CD14-positive monocyte (primary cell): Measurements from ENCODE around the gene LSM5. TPM values are rescaled to one million over a fixed set of nuclear protein-coding genes. Genes with fewer than 3 reads are reported as not detected.

Source experiments
- DNase-seq, 3 donors: peaks; one replicate each; pipeline ENCODE4 v3.0.0-alpha.2; 2011 to 2022
- H2AFZ ChIP-seq: 2 replicates; pipeline ENCODE4 v1.6.0; 2012; ENCODE audit warnings: mild to moderate bottlenecking, low read depth, low read length, inconsistent platforms; ENCODE audit not compliant: insufficient read depth, poor library complexity, severe bottlenecking
- H3K27ac ChIP-seq, 2 donors: 1 replicate in 1 of 2; 2 replicates in 1 of 2; pipeline ENCODE4 v1.5.1; 2012 to 2013; ENCODE audit warnings: low read length in 2 of 2, control low read depth in 1 of 2, inconsistent platforms in 1 of 2, low read depth in 1 of 2, mild to moderate bottlenecking in 1 of 2
- H3K27me3 ChIP-seq, 2 donors: one replicate each; pipeline versions ENCODE4 v1.6.0 to v1.6.1; 2011 to 2013; ENCODE audit warnings: low read length in 2 of 2; ENCODE audit not compliant: control insufficient read depth in 2 of 2, insufficient read depth in 2 of 2
- H3K36me3 ChIP-seq, 2 donors: replicated peaks in 1 of 2; 1 replicate in 1 of 2; 2 replicates in 1 of 2; pipeline versions ENCODE4 v1.5.1 to v1.6.1; 2012 to 2013; ENCODE audit warnings: low read length in 2 of 2, control low read depth in 1 of 2, inconsistent platforms in 1 of 2, mild to moderate bottlenecking in 1 of 2; ENCODE audit not compliant: insufficient read depth in 2 of 2, control insufficient read depth in 1 of 2
- H3K4me1 ChIP-seq, 2 donors: 1 replicate in 1 of 2; 2 replicates in 1 of 2; pipeline versions ENCODE4 v1.5.1 to v1.6.1; 2012 to 2013; ENCODE audit warnings: low read length in 2 of 2, control low read depth in 1 of 2, inconsistent platforms in 1 of 2, mild to moderate bottlenecking in 1 of 2, moderate library complexity in 1 of 2; ENCODE audit not compliant: insufficient read depth in 2 of 2, control insufficient read depth in 1 of 2
- H3K4me2 ChIP-seq: replicated peaks from 2 replicates; pipeline ENCODE3; 2012; ENCODE audit warnings: low read length, moderate library complexity, mild to moderate bottlenecking; ENCODE audit not compliant: poor library complexity, severe bottlenecking; ENCODE audit errors: extremely low read depth
- H3K4me3 ChIP-seq, 3 experiments: fragments of 200-600 bp in 1 of 3; sonication (generic) in 1 of 3; replicated peaks in 1 of 3; 1 replicate in 2 of 3; 2 replicates in 1 of 3; pipeline ENCODE4 v1.5.1; 2011 to 2013; ENCODE audit warnings: low read length in 3 of 3, mild to moderate bottlenecking in 3 of 3, control low read depth in 2 of 3, low read depth in 2 of 3, inconsistent platforms in 1 of 3, moderate library complexity in 1 of 3
- H3K79me2 ChIP-seq: 2 replicates; pipeline ENCODE4 v1.6.0; 2012; ENCODE audit warnings: mild to moderate bottlenecking, control low read depth, inconsistent platforms, low read length, moderate library complexity; ENCODE audit not compliant: insufficient read depth
- H3K9ac ChIP-seq: 2 replicates; pipeline ENCODE4 v1.6.0; 2017; ENCODE audit warnings: low read length, mild to moderate bottlenecking; ENCODE audit not compliant: insufficient read depth, poor library complexity, severe bottlenecking
- H3K9me3 ChIP-seq, 2 donors: replicated peaks in 1 of 2; 1 replicate in 1 of 2; 2 replicates in 1 of 2; pipeline versions ENCODE4 v1.5.1 to v1.6.1; 2012 to 2013; ENCODE audit warnings: low read length in 2 of 2, control low read depth in 1 of 2; ENCODE audit not compliant: control insufficient read depth in 1 of 2, insufficient read depth in 1 of 2
- H4K20me1 ChIP-seq: 2 replicates; pipeline ENCODE4 v1.6.0; 2012; ENCODE audit warnings: mild to moderate bottlenecking, low read length, control low read depth, moderate library complexity; ENCODE audit not compliant: insufficient read depth
- H3K27ac Mint-ChIP-seq, 7 donors: one replicate each; pipeline ENCODE4 v1.8.0; 2020; ENCODE audit warnings: mild to moderate bottlenecking in 7 of 7, mixed read lengths in 7 of 7, moderate library complexity in 6 of 7, inconsistent platforms in 2 of 7
- H3K27me3 Mint-ChIP-seq, 3 donors: one replicate each; pipeline ENCODE4 v1.8.0; 2021 to 2022; ENCODE audit warnings: low read depth in 3 of 3, mild to moderate bottlenecking in 3 of 3, mixed read lengths in 3 of 3, moderate library complexity in 3 of 3, inconsistent platforms in 1 of 3
- H3K36me3 Mint-ChIP-seq, 2 donors: one replicate each; pipeline ENCODE4 v1.8.0; 2020; ENCODE audit warnings: mixed read lengths in 2 of 2, inconsistent platforms in 1 of 2, mild to moderate bottlenecking in 1 of 2
- H3K4me1 Mint-ChIP-seq: one replicate; pipeline ENCODE4 v1.8.0; 2020; ENCODE audit warnings: mild to moderate bottlenecking, mixed read lengths
- H3K4me3 Mint-ChIP-seq, 2 donors: one replicate each; pipeline ENCODE4 v1.8.0; 2020; ENCODE audit warnings: mild to moderate bottlenecking in 2 of 2, mixed read lengths in 2 of 2, moderate library complexity in 1 of 2
- H3K9me3 Mint-ChIP-seq, 7 donors: one replicate each; pipeline ENCODE4 v1.8.0; 2020 to 2022; ENCODE audit warnings: mixed read lengths in 7 of 7, mild to moderate bottlenecking in 6 of 7, moderate library complexity in 6 of 7, inconsistent platforms in 2 of 7
- WGBS: methylation state at CpG from one replicate; pipeline ENCODE4 v1.1.5; 2013; ENCODE audit warnings: missing lambda C conversion rate; ENCODE audit not compliant: insufficient coverage; 5-methylcytosine and 5-hydroxymethylcytosine counted together
- intact Hi-C, 2 donors: fragments of 100-400 bp; cut with micrococcal nuclease; formaldehyde crosslinking; loops; one replicate each; pipeline versions ENCODE4 v1.15.0 to v1.15.1; 2023
- polyA plus RNA-seq, 3 donors: library from polyadenylated mRNA; depleted of rRNA in 1 of 3; unstranded in 2 of 3; stranded (reverse) in 1 of 3; fragments of 300-500 nt in 2 of 3; fragments of >200 nt in 1 of 3; fragmentation: Illumina TruSeq in 2 of 3; gene quantifications; 1 replicate in 2 of 3; 2 replicates in 1 of 3; pipeline ENCODE4 v1.2.3, GENCODE V29; 2012 to 2021
- TF ChIP-seq, protein P1 (sequence below): fragments of 200-600 bp; IDR thresholded peaks from one replicate; pipeline ENCODE4 v1.8.0; 2022; ENCODE audit warnings: antibody characterized with exemption, mild to moderate bottlenecking

The LSM5 gene
- polyA plus RNA-seq, 3 donors, result 16.4 to 81.1 (median 78.2) TPM

DNA sequence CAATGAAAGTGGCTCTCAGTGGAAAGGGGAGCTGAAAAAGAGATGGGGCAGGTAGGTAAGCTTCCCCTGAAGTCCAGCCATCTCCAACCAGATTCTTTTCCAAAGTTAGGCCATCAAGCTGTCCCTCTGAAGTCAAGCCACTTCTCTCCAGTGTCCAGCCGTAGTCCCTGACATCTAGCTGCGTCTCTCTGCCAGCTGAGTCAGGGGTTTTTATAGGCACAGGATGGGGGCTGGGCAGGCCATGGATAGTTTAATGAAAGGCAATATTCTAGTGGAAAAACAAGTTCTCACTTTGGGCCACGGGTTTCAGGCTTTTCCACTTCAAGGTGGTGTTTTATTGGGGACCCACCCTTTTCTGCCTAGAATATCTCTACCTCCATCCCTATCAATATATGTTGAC lies 41.9 kb upstream of the LSM5 start:
- no peak overlapping the region for H3K27ac Mint-ChIP-seq
- H3K36me3 ChIP-seq, result peaks cover 6 to 25% of the 10 kb centered on the region in 2 donors
- no peaks in the 10 kb centered on the region for H3K9me3 ChIP-seq
- peaks cover 6% of the 10 kb centered on the region for H3K4me1 Mint-ChIP-seq
- peaks cover 0 to 2% (median 0%) of the 10 kb centered on the region in 3 donors for H3K27me3 Mint-ChIP-seq
- no peak overlapping the region for H3K27ac ChIP-seq
- H3K4me3 ChIP-seq, result no peak overlapping the region
- peaks cover 0 to 3% (median 0%) of the 10 kb centered on the region in 7 donors for H3K9me3 Mint-ChIP-seq
- no CpG with 5 or more reads among the region's 3 CpGs for WGBS
- H3K4me3 Mint-ChIP-seq, result no peak overlapping the region
- peaks cover 100% of the 10 kb centered on the region for H4K20me1 ChIP-seq
- TF ChIP-seq, protein P1, sequence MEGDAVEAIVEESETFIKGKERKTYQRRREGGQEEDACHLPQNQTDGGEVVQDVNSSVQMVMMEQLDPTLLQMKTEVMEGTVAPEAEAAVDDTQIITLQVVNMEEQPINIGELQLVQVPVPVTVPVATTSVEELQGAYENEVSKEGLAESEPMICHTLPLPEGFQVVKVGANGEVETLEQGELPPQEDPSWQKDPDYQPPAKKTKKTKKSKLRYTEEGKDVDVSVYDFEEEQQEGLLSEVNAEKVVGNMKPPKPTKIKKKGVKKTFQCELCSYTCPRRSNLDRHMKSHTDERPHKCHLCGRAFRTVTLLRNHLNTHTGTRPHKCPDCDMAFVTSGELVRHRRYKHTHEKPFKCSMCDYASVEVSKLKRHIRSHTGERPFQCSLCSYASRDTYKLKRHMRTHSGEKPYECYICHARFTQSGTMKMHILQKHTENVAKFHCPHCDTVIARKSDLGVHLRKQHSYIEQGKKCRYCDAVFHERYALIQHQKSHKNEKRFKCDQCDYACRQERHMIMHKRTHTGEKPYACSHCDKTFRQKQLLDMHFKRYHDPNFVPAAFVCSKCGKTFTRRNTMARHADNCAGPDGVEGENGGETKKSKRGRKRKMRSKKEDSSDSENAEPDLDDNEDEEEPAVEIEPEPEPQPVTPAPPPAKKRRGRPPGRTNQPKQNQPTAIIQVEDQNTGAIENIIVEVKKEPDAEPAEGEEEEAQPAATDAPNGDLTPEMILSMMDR, result no peak
- peaks cover 84% of the 10 kb centered on the region for H3K79me2 ChIP-seq
- peaks cover 13 to 19% of the 10 kb centered on the region in 2 donors for H3K36me3 Mint-ChIP-seq
- H3K27me3 ChIP-seq, result no peaks in the 10 kb centered on the region
- H3K4me1 ChIP-seq, result no peaks in the 10 kb centered on the region
- H3K4me2 ChIP-seq, result no peak overlapping the region
- H2AFZ ChIP-seq, result no peak overlapping the region
- DNase-seq, result no peak
- no peak overlapping the region for H3K9ac ChIP-seq
- intact Hi-C loops, result no loop called here

DNA sequence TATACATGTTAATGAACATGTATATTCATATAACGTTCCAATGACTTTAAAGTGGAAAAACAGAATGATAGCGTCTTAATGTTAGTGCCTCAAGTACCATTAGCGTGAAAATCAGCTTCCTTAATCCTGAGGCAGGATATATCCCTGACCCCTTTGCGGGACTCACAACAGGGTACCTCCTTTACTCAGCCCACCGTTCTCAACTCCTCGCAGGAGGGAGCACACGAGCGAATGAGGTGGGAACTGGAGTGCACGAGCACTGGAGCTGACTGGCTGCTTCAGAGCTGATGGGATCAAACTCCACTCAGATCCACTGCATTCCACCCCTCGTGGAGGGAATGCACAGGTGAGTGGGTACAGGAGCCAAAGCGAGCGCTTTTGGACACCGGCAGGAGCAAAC lies 41.2 kb upstream of the LSM5 start:
- Histone ChIP-seq H3K9ac (no peak overlapping the region), H3K27ac (no peak overlapping the region), H3K27me3 (no peaks in the 10 kb centered on the region), H3K79me2 (peaks cover 84% of the 10 kb centered on the region), H3K9me3 (no peaks in the 10 kb centered on the region), H3K4me1 (no peaks in the 10 kb centered on the region), H2AFZ (no peak overlapping the region), H3K4me2 (no peak overlapping the region), H3K4me3 (no peak overlapping the region), H3K36me3 (peaks cover 6 to 28% of the 10 kb centered on the region in 2 donors), H4K20me1 (peaks cover 100% of the 10 kb centered on the region)
- H3K4me1 Mint-ChIP-seq, result peaks cover 6% of the 10 kb centered on the region
- intact Hi-C loops, result no loop called here
- H3K27ac Mint-ChIP-seq, result no peak overlapping the region
- H3K4me3 Mint-ChIP-seq, result no peak overlapping the region
- WGBS, result over 99% methylated on average over 12 of the region's 13 CpGs
- H3K27me3 Mint-ChIP-seq, result peaks cover 0 to 2% (median 0%) of the 10 kb centered on the region in 3 donors
- H3K36me3 Mint-ChIP-seq, result peaks cover 13 to 21% of the 10 kb centered on the region in 2 donors
- TF ChIP-seq, protein P1, result no peak
- no peak for DNase-seq
- peaks cover 0 to 3% (median 0%) of the 10 kb centered on the region in 7 donors for H3K9me3 Mint-ChIP-seq
